Endothelial cell of umbilical vein (primary cell): ENCODE measurements around the gene UGGT2. TPM values are rescaled to one million over a fixed set of nuclear protein-coding genes. Genes with fewer than 3 reads are reported as not detected.

Experiments used
- BruUV-seq: library from RNA; stranded (reverse); fragments of 400-500 nt; replicated peaks from 2 replicates; lab custom pipeline; 2021; lab: Mats Ljungman, UMichigan
- CTCF ChIA-PET: fragments of 300-600, 350-600 bp; sonication (Branson Sonifier 250); formaldehyde crosslinking; loops from one replicate; lab custom pipeline; 2021; ENCODE audit warnings: antibody characterized with exemption, inconsistent platforms; lab: Charles Lee
- POLR2A ChIA-PET: fragments of 300-600, 350-600 bp; sonication (Branson Sonifier 250); formaldehyde crosslinking; loops from one replicate; lab custom pipeline; 2021; ENCODE audit warnings: antibody characterized with exemption, inconsistent platforms; lab: Charles Lee
- DNase-seq: peaks from one replicate; pipeline ENCODE4 v3.0.0-alpha.2; 2011; ENCODE audit warnings: low read depth, low spot score
- FAIRE-seq: peaks from 2 replicates; lab custom pipeline; 2011; peaks lifted over from hg19 to GRCh38; lab: Jason Lieb, UNC
- H2AFZ ChIP-seq: 2 replicates; pipeline ENCODE4 v1.6.0; 2012; ENCODE audit warnings: low read depth, low read length, control low read depth, inconsistent platforms
- H3K27ac ChIP-seq: 2 replicates; pipeline ENCODE4 v1.5.1; 2011; ENCODE audit warnings: low read depth, mild to moderate bottlenecking, control low read depth, low read length, moderate library complexity; ENCODE audit not compliant: insufficient read depth
- H3K27me3 ChIP-seq, 2 experiments: 2 replicates each; pipeline versions ENCODE4 v1.6.0 to v1.6.1; 2011; ENCODE audit warnings: low read length in 2 of 2, mixed read lengths in 1 of 2; ENCODE audit not compliant: control insufficient read depth in 2 of 2, insufficient read depth in 2 of 2
- H3K36me3 ChIP-seq, 2 experiments: 2 replicates in 1 of 2; 3 replicates in 1 of 2; pipeline ENCODE4 v1.5.1; 2011; ENCODE audit warnings: low read length in 2 of 2, mild to moderate bottlenecking in 1 of 2, moderate library complexity in 1 of 2; ENCODE audit not compliant: control insufficient read depth in 2 of 2, insufficient read depth in 2 of 2; ENCODE audit errors: extremely low read depth in 1 of 2
- H3K4me1 ChIP-seq: 3 replicates; pipeline ENCODE4 v1.5.1; 2011; ENCODE audit warnings: mild to moderate bottlenecking, low read length; ENCODE audit not compliant: control insufficient read depth, insufficient read depth; ENCODE audit errors: extremely low read depth
- H3K4me2 ChIP-seq: 2 replicates; pipeline ENCODE4 v1.6.1; 2011; ENCODE audit warnings: low read length, control low read depth, mixed read lengths; ENCODE audit not compliant: insufficient read depth
- H3K4me3 ChIP-seq, 3 experiments: fragments of 200-600 bp in 1 of 3; sonication (generic), shearing (Covaris generic) in 1 of 3; replicated peaks in 1 of 3; 2 replicates each; pipeline ENCODE4 v1.5.1; 2011 to 2016; ENCODE audit warnings: control low read depth in 3 of 3, low read length in 3 of 3, mild to moderate bottlenecking in 2 of 3, inconsistent platforms in 1 of 3, low read depth in 1 of 3, moderate library complexity in 1 of 3; ENCODE audit not compliant: insufficient read depth in 1 of 3
- H3K79me2 ChIP-seq: 2 replicates; pipeline ENCODE4 v1.6.0; 2012; ENCODE audit warnings: low read length, inconsistent platforms; ENCODE audit not compliant: control insufficient read depth, insufficient read depth
- H3K9ac ChIP-seq: replicated peaks from 2 replicates; pipeline ENCODE3; 2011; ENCODE audit warnings: low read length, control low read depth; ENCODE audit not compliant: insufficient read depth; ENCODE audit errors: extremely low read depth
- H3K9me1 ChIP-seq: replicated peaks from 3 replicates; pipeline ENCODE4 v1.6.0; 2011; ENCODE audit warnings: mild to moderate bottlenecking, low read length; ENCODE audit not compliant: control insufficient read depth, insufficient read depth; ENCODE audit errors: extremely low read depth
- H3K9me3 ChIP-seq: replicated peaks from 2 replicates; pipeline ENCODE4 v1.5.1; 2012; ENCODE audit warnings: low read length, inconsistent platforms; ENCODE audit not compliant: control insufficient read depth, insufficient read depth
- H4K20me1 ChIP-seq: replicated peaks from 2 replicates; pipeline ENCODE3; 2011; ENCODE audit warnings: mild to moderate bottlenecking, low read length; ENCODE audit not compliant: control insufficient read depth, insufficient read depth; ENCODE audit errors: extremely low read depth
- CTCF ChIP-seq, 2 donors: IDR thresholded peaks; 1 replicate in 1 of 2; 2 replicates in 1 of 2; pipeline ENCODE4 v1.5.1; 2011; ENCODE audit warnings: low read length in 2 of 2, mild to moderate bottlenecking in 2 of 2, moderate library complexity in 2 of 2, control low read depth in 1 of 2, inconsistent platforms in 1 of 2, low read depth in 1 of 2; ENCODE audit not compliant: insufficient read depth in 1 of 2; ENCODE audit errors: extremely low read depth in 1 of 2
- EZH2 ChIP-seq: IDR thresholded peaks from 2 replicates; pipeline ENCODE4 v1.6.1; 2012; ENCODE audit warnings: borderline replicate concordance, low read depth, mild to moderate bottlenecking, moderate library complexity, low read length, inconsistent platforms; ENCODE audit not compliant: severe bottlenecking
- MAX ChIP-seq: IDR thresholded peaks from 2 replicates; pipeline ENCODE4 v1.6.1; 2011; ENCODE audit not compliant: insufficient read depth, insufficient read length
- MYC ChIP-seq: IDR thresholded peaks from one replicate; pipeline ENCODE4 v1.6.1; 2011; ENCODE audit warnings: mild to moderate bottlenecking, low read depth, low read length
- POLR2AphosphoS5 ChIP-seq: IDR thresholded peaks from 2 replicates; pipeline ENCODE4 v1.6.1; 2012; ENCODE audit warnings: low read depth, mild to moderate bottlenecking, control low read depth, low read length, moderate library complexity; ENCODE audit not compliant: insufficient read depth
- dilution Hi-C: fragments of 300-500 bp; cut with MboI; formaldehyde crosslinking; loops from one replicate; pipeline ENCODE4 v1.15.0; 2019; ENCODE audit warnings: low sequenced_read_pairs; ENCODE audit not compliant: extremely low pct_ligation_motif_present
- intact Hi-C: fragments of 100-400 bp; cut with micrococcal nuclease; formaldehyde crosslinking; loops from one replicate; pipeline ENCODE4 v1.10.0; 2022
- polyA plus RNA-seq, 4 experiments: library from polyadenylated mRNA; depleted of rRNA in 3 of 4; stranded (reverse) in 3 of 4; unstranded in 1 of 4; fragments of >200 nt; gene quantifications; 2 replicates each; pipeline versions ENCODE4 v1.2.1 to v1.2.3, GENCODE V29; 2011 to 2012; ENCODE audit warnings: missing spikeins in 1 of 4
- total RNA-seq: library from RNA; stranded (reverse); gene quantifications from 2 replicates; pipeline ENCODE4 v1.2.3, GENCODE V29; 2021

The UGGT2 gene
- total and polyA plus RNA-seq, 2 donors (not counting 3 experiments of a cell fraction or from before 2014, with no cell fraction given) = 4.6 to 25.1 TPM

GRCh38 chr13:96036515-96036914 lies 16.7 kb downstream of the UGGT2 start:
- peaks cover 29% of the 10 kb centered on the region for H3K79me2 ChIP-seq
- H3K9ac ChIP-seq = no peak overlapping the region
- H3K9me1 ChIP-seq = no peaks in the 10 kb centered on the region
- H3K4me1 ChIP-seq = no peaks in the 10 kb centered on the region
- no peak overlapping the region for H3K4me2 ChIP-seq
- H3K27ac ChIP-seq = no peak overlapping the region
- no peaks in the 10 kb centered on the region for H3K36me3 ChIP-seq
- no peak overlapping the region for H3K4me3 ChIP-seq
- ChIA-PET POLR2A (no interaction called here), CTCF (interaction anchor here (1.3 to 3.2 kb wide), 2 partner anchors 16 to 193 kb away, joined by 3 to 9 read pairs; no protein-coding TSS in a partner anchor)
- H2AFZ ChIP-seq = no peak overlapping the region
- dilution Hi-C loops = no loop called here
- H3K27me3 ChIP-seq = no peaks in the 10 kb centered on the region
- no peak for DNase-seq
- intact Hi-C loops = no loop called here
- no TSS peak for BruUV-seq
- FAIRE-seq = no peak
- H3K9me3 ChIP-seq = no peaks in the 10 kb centered on the region
- no peak for TF ChIP-seq CTCF (IDR thresholded peaks at IDR 0.05; ENCODE audit: extremely low read depth in 1 of 2, insufficient read depth in 1 of 2, low read depth in 1 of 2, low read length in 2 of 2)
- no peak for TF ChIP-seq POLR2AphosphoS5
- no peak for TF ChIP-seq MAX
- TF ChIP-seq EZH2 = no peak
- TF ChIP-seq MYC = no peak
- no peaks in the 10 kb centered on the region for H4K20me1 ChIP-seq

GRCh38 chr13:96034662-96035061 lies 18.5 kb downstream of the UGGT2 start:
- CTCF ChIA-PET = interaction anchor here (1.2 to 3.1 kb wide), 3 partner anchors 9 to 783 kb away, joined by 3 to 16 read pairs (median 3); no protein-coding TSS in a partner anchor
- dilution Hi-C loops (no loop called here), intact Hi-C loops (no loop called here)
- no peak overlapping the region for H3K9ac ChIP-seq
- DNase-seq (no peak), FAIRE-seq (no peak)
- no peaks in the 10 kb centered on the region for H3K27me3 ChIP-seq
- H3K27ac ChIP-seq = no peak overlapping the region
- no peak overlapping the region for H3K4me2 ChIP-seq
- H3K4me3 ChIP-seq = no peak overlapping the region
- H2AFZ ChIP-seq = no peak overlapping the region
- BruUV-seq = no TSS peak
- no peaks in the 10 kb centered on the region for H3K9me3 ChIP-seq
- no peaks in the 10 kb centered on the region for H3K4me1 ChIP-seq
- peaks cover 24% of the 10 kb centered on the region for H3K79me2 ChIP-seq
- no peaks in the 10 kb centered on the region for H3K9me1 ChIP-seq
- TF ChIP-seq CTCF (IDR thresholded peaks at IDR 0.05; ENCODE audit: extremely low read depth in 1 of 2, insufficient read depth in 1 of 2, low read depth in 1 of 2, low read length in 2 of 2) = no peak
- POLR2A ChIA-PET = no interaction called here
- H3K36me3 ChIP-seq = no peaks in the 10 kb centered on the region
- H4K20me1 ChIP-seq = no peaks in the 10 kb centered on the region
